Neuronal stem cell (in vitro differentiated cells): ENCODE measurements around the gene REXO1.

Experiments used
- DNase-seq: peaks from one replicate; pipeline ENCODE4 v3.0.0-alpha.2; 2013; ENCODE audit warnings: low spot score
- H2AFZ ChIP-seq: one replicate; pipeline ENCODE4 v1.6.1; 2013; ENCODE audit warnings: mild to moderate bottlenecking, low read length, inconsistent platforms
- H2AK5ac ChIP-seq: 2 replicates; pipeline ENCODE4 v1.6.1; 2013; ENCODE audit warnings: low read depth, mild to moderate bottlenecking, inconsistent platforms, low read length, moderate library complexity, mixed read lengths
- H2BK120ac ChIP-seq: 2 replicates; pipeline ENCODE4 v1.6.1; 2013; ENCODE audit warnings: low read depth, mild to moderate bottlenecking, inconsistent platforms, low read length, moderate library complexity, mixed read lengths
- H2BK12ac ChIP-seq: one replicate; pipeline ENCODE4 v1.6.1; 2013; ENCODE audit warnings: low read length, inconsistent platforms
- H2BK15ac ChIP-seq: 2 replicates; pipeline ENCODE4 v1.6.1; 2013; ENCODE audit warnings: mild to moderate bottlenecking, low read length, inconsistent platforms, mixed read lengths
- H2BK5ac ChIP-seq: one replicate; pipeline ENCODE4 v1.6.1; 2013; ENCODE audit warnings: inconsistent platforms, mild to moderate bottlenecking, low read length, moderate library complexity
- H3K14ac ChIP-seq: one replicate; pipeline ENCODE4 v1.6.1; 2013; ENCODE audit warnings: low read length, inconsistent platforms
- H3K18ac ChIP-seq: 2 replicates; pipeline ENCODE4 v1.6.1; 2013; ENCODE audit warnings: low read length, inconsistent platforms
- H3K23ac ChIP-seq: 2 replicates; pipeline ENCODE4 v1.6.1; 2013; ENCODE audit warnings: low read depth, mild to moderate bottlenecking, mixed read lengths, low read length, inconsistent platforms; ENCODE audit not compliant: poor library complexity
- H3K27ac ChIP-seq: replicated peaks from 3 replicates; pipeline ENCODE4 v1.5.1; 2013; ENCODE audit warnings: low read length, inconsistent platforms
- H3K27me3 ChIP-seq, 3 experiments: 2 replicates each; pipeline ENCODE4 v1.6.1; 2013; ENCODE audit warnings: low read length in 3 of 3, mild to moderate bottlenecking in 2 of 3, inconsistent platforms in 1 of 3, low read depth in 1 of 3, mixed read lengths in 1 of 3, moderate library complexity in 1 of 3; ENCODE audit not compliant: control insufficient read depth in 3 of 3, insufficient read depth in 3 of 3
- H3K36me3 ChIP-seq, 2 donors: replicated peaks in 1 of 2; 2 replicates each; pipeline ENCODE4 v1.6.1; 2013; ENCODE audit warnings: low read length in 2 of 2; ENCODE audit not compliant: control insufficient read depth in 2 of 2, insufficient read depth in 2 of 2
- H3K4ac ChIP-seq: 2 replicates; pipeline ENCODE4 v1.6.1; 2013; ENCODE audit warnings: inconsistent platforms, mild to moderate bottlenecking, low read length, moderate library complexity
- H3K4me1 ChIP-seq, 2 donors: 1 replicate in 1 of 2; 2 replicates in 1 of 2; pipeline ENCODE4 v1.6.1; 2013; ENCODE audit warnings: low read length in 2 of 2, low read depth in 1 of 2; ENCODE audit not compliant: control insufficient read depth in 2 of 2, insufficient read depth in 1 of 2
- H3K4me2 ChIP-seq: one replicate; pipeline ENCODE4 v1.6.1; 2013; ENCODE audit warnings: mild to moderate bottlenecking, low read length, inconsistent platforms; ENCODE audit not compliant: insufficient read depth, poor library complexity, severe bottlenecking
- H3K4me3 ChIP-seq, 2 donors: 2 replicates each; pipeline ENCODE4 v1.5.1; 2013; ENCODE audit warnings: low read length in 2 of 2, mild to moderate bottlenecking in 2 of 2, inconsistent platforms in 1 of 2, moderate library complexity in 1 of 2
- H3K79me1 ChIP-seq: one replicate; pipeline ENCODE4 v1.6.1; 2013; ENCODE audit warnings: low read depth, mild to moderate bottlenecking, inconsistent platforms, low read length, moderate library complexity
- H3K9ac ChIP-seq: one replicate; pipeline ENCODE4 v1.6.1; 2013; ENCODE audit warnings: mild to moderate bottlenecking, low read depth, low read length, inconsistent platforms; ENCODE audit not compliant: poor library complexity
- H3K9me3 ChIP-seq, 2 donors: replicated peaks in 1 of 2; 2 replicates each; pipeline versions ENCODE3 to v1.6.1; 2013; ENCODE audit warnings: low read length in 2 of 2, mild to moderate bottlenecking in 2 of 2, inconsistent platforms in 1 of 2, low read depth in 1 of 2, mixed read lengths in 1 of 2, moderate library complexity in 1 of 2; ENCODE audit not compliant: control insufficient read depth in 2 of 2, insufficient read depth in 1 of 2
- H4K8ac ChIP-seq: one replicate; pipeline ENCODE4 v1.6.1; 2013; ENCODE audit warnings: low read depth, mild to moderate bottlenecking, inconsistent platforms, low read length, moderate library complexity
- H4K91ac ChIP-seq: one replicate; pipeline ENCODE4 v1.6.1; 2013; ENCODE audit warnings: low read length, low read depth, mild to moderate bottlenecking, inconsistent platforms; ENCODE audit not compliant: poor library complexity
- WGBS, 2 donors: extraction: QIAGEN DNeasy Blood & Tissue Kit; methylation state at CpG; one replicate each; pipeline ENCODE4 v1.1.7; 2013; ENCODE audit warnings: missing lambda C conversion rate in 2 of 2, mixed read lengths in 1 of 2; ENCODE audit not compliant: insufficient read length in 2 of 2, insufficient replicate concordance in 1 of 2; ENCODE audit errors: extremely low coverage in 2 of 2; 5-methylcytosine and 5-hydroxymethylcytosine counted together

The REXO1 gene

DNA sequence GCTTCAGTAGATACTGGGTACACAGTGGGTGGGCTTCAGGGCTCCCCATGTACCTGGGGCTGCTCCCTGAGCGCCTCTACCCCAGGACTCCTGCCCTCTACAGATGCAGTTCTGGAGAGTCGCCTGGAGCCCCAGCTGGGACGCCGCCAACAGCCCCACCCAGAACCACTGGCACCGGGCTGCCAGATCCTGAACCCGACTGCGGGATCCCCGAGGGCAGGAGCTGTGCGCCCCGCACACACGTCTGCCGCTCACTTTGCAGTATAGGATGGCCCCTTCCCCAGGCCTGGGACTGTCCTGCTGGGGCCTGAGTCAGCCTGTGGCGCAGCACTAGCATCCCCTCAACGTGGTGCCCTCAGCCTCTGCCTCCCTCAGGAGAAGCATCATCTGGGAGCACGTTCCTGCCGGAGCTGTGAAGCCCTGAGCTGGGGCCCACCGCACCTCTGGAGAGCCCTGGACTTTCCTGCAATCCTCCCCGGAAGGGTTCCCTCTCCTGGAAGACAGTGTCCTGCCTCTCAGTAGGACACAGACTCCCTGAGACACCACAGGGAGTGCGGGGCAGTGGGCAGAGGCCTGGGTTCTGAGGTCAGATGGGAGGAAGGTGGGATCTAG, 3.7 kb downstream of the REXO1 start:
- H2BK120ac ChIP-seq: no peak overlapping the region
- WGBS, 2 donors: no CpG with 5 or more reads among the region's 19 CpGs
- H4K91ac ChIP-seq: no peak overlapping the region
- H4K8ac ChIP-seq: no peak overlapping the region
- no peak overlapping the region for H3K18ac ChIP-seq
- H2AFZ ChIP-seq: no peak overlapping the region
- no peak overlapping the region for H2BK5ac ChIP-seq
- H3K4me3 ChIP-seq: no peak overlapping the region
- H3K79me1 ChIP-seq: peaks cover 39% of the 10 kb centered on the region
- peaks cover 4 to 30% of the 10 kb centered on the region in 2 donors for H3K4me1 ChIP-seq
- no peak overlapping the region for H3K4me2 ChIP-seq
- no peak overlapping the region for H2AK5ac ChIP-seq
- no peaks in the 10 kb centered on the region for H3K27me3 ChIP-seq
- no peak overlapping the region for H3K4ac ChIP-seq
- no peak overlapping the region for H3K14ac ChIP-seq
- H3K9ac ChIP-seq: no peak overlapping the region
- DNase-seq: no peak
- H2BK12ac ChIP-seq: peak overlapping the region; percentile 41
- H3K9me3 ChIP-seq: no peaks in the 10 kb centered on the region
- peaks cover 5 to 28% of the 10 kb centered on the region in 2 donors for H3K36me3 ChIP-seq
- H2BK15ac ChIP-seq: peak overlapping the region; percentile 43
- H3K23ac ChIP-seq: peak overlapping the region; percentile 43
- no peak overlapping the region for H3K27ac ChIP-seq

DNA sequence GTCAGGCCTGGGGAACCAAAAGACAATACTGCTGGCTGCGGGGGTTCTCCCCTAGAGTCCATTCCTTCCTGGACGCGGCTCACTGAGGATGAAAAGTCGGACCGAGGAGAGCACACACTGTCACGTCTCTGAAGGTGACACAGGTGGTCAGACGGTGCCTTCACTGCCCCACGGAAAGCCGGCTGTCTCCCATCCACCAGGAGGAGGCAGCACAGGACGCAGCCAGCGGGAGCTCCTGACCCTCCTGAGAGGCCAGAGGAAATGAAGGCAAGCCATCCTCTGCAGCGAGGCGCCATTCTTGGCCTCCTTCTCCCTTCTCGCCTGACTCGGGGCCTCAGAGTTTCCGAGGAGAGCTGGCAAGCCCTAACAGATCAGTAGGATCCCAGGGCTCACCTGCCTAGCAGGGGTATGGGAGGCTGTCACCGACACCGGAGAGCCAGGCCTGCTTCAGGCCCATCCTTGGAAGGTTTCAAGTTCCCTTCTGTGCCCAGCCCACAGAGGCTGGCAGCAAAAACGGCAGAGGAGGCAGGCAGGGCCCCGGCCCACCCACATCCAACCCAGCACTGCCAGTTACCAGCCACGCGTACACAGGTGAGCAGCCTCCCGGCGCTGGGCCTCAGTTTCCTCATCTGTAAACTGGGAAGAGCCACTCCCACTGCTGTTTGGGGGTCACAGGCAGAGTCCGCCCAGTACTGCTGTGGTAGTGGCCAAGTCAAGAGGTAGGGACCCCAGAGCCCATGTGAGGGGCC, 4.5 kb downstream of the REXO1 start:
- Histone ChIP-seq H4K8ac (no peak overlapping the region), H3K4me3 (no peak overlapping the region), H3K14ac (no peak overlapping the region), H4K91ac (no peak overlapping the region), H2BK120ac (no peak overlapping the region), H3K23ac (no peak overlapping the region), H3K27ac (no peak overlapping the region), H2BK12ac (no peak overlapping the region), H2BK5ac (peak overlapping the region; percentile 53), H3K79me1 (peaks cover 40% of the 10 kb centered on the region), H3K4ac (no peak overlapping the region), H3K9ac (peak overlapping the region; percentile 9), H3K4me1 (peaks cover 4 to 30% of the 10 kb centered on the region in 2 donors), H2AK5ac (peak overlapping the region; percentile 37), H3K36me3 (peaks cover 5 to 29% of the 10 kb centered on the region in 2 donors), H3K27me3 (no peaks in the 10 kb centered on the region), H2AFZ (no peak overlapping the region), H3K4me2 (no peak overlapping the region), H3K9me3 (no peaks in the 10 kb centered on the region), H2BK15ac (no peak overlapping the region), H3K18ac (no peak overlapping the region)
- no CpG with 5 or more reads among the region's 25 CpGs for WGBS, 2 donors
- DNase-seq: no peak

- WGBS, 2 donors: no CpG with 5 or more reads among the region's 22 CpGs
- Histone ChIP-seq H4K91ac (no peak overlapping the region), H3K4me2 (no peak overlapping the region), H3K27me3 (no peaks in the 10 kb centered on the region), H3K23ac (peak overlapping the region; percentile 43), H2BK15ac (no peak overlapping the region), H3K14ac (no peak overlapping the region), H3K4me1 (peaks cover 4 to 30% of the 10 kb centered on the region in 2 donors), H4K8ac (no peak overlapping the region), H3K4ac (no peak overlapping the region), H3K9ac (no peak overlapping the region), H3K9me3 (no peaks in the 10 kb centered on the region), H3K27ac (no peak overlapping the region), H3K18ac (no peak overlapping the region), H2BK120ac (no peak overlapping the region), H2AK5ac (no peak overlapping the region), H3K36me3 (peaks cover 5 to 33% of the 10 kb centered on the region in 2 donors), H2AFZ (no peak overlapping the region), H3K4me3 (no peak overlapping the region), H2BK5ac (no peak overlapping the region), H2BK12ac (no peak overlapping the region), H3K79me1 (peaks cover 40% of the 10 kb centered on the region)
- DNase-seq: no peak
Measured at GRCh38 chr19:1843116-1843515, 5.2 kb downstream of the REXO1 start.

- H3K4me3 ChIP-seq: no peak overlapping the region
- no peaks in the 10 kb centered on the region for H3K27me3 ChIP-seq
- no peak overlapping the region for H2AFZ ChIP-seq
- H2BK15ac ChIP-seq: no peak overlapping the region
- peaks cover 2 to 19% of the 10 kb centered on the region in 2 donors for H3K4me1 ChIP-seq
- DNase-seq: no peak
- no peak overlapping the region for H3K27ac ChIP-seq
- H4K8ac ChIP-seq: no peak overlapping the region
- peaks cover 42% of the 10 kb centered on the region for H3K79me1 ChIP-seq
- H2BK120ac ChIP-seq: no peak overlapping the region
- H3K4ac ChIP-seq: no peak overlapping the region
- H3K9ac ChIP-seq: peak overlapping the region; percentile 38
- no peaks in the 10 kb centered on the region for H3K9me3 ChIP-seq
- H3K18ac ChIP-seq: no peak overlapping the region
- H2AK5ac ChIP-seq: no peak overlapping the region
- peaks cover 5 to 32% of the 10 kb centered on the region in 2 donors for H3K36me3 ChIP-seq
- no peak overlapping the region for H2BK5ac ChIP-seq
- no CpG with 5 or more reads among the region's 35 CpGs for WGBS, 2 donors
- no peak overlapping the region for H3K14ac ChIP-seq
- no peak overlapping the region for H3K4me2 ChIP-seq
- H2BK12ac ChIP-seq: no peak overlapping the region
- peak overlapping the region; percentile 55 for H3K23ac ChIP-seq
- H4K91ac ChIP-seq: no peak overlapping the region
Measured at GRCh38 chr19:1841209-1841924, 6.9 kb downstream of the REXO1 start.
